GM13976 (cell line): Measurements from ENCODE around the gene KLHL14.
"Not testable (repeated sequence)": the region's sequence is repeated elsewhere in the genome, so short reads cannot be mapped to it uniquely, and the experiment has no call there.

Source experiments
- DNase-seq: peaks from one replicate; pipeline ENCODE4 v3.0.0; 2012; ENCODE audit warnings: low spot score
- in situ Hi-C: fragments of 300-500 bp; cut with MboI; formaldehyde crosslinking; loops from one replicate; pipeline ENCODE4 v1.12.0; 2022; ENCODE audit warnings: low sequenced_read_pairs, mixed read lengths, inconsistent platforms; ENCODE audit not compliant: unreplicated experiment
- TF ChIP-seq, protein P1 (sequence below): IDR thresholded peaks from 2 replicates; pipeline ENCODE4 v1.5.1; 2012; ENCODE audit warnings: borderline replicate concordance, mild to moderate bottlenecking; ENCODE audit not compliant: insufficient read depth; ENCODE audit errors: extremely low read depth, missing control alignments, control extremely low read depth

The KLHL14 gene

DNA sequence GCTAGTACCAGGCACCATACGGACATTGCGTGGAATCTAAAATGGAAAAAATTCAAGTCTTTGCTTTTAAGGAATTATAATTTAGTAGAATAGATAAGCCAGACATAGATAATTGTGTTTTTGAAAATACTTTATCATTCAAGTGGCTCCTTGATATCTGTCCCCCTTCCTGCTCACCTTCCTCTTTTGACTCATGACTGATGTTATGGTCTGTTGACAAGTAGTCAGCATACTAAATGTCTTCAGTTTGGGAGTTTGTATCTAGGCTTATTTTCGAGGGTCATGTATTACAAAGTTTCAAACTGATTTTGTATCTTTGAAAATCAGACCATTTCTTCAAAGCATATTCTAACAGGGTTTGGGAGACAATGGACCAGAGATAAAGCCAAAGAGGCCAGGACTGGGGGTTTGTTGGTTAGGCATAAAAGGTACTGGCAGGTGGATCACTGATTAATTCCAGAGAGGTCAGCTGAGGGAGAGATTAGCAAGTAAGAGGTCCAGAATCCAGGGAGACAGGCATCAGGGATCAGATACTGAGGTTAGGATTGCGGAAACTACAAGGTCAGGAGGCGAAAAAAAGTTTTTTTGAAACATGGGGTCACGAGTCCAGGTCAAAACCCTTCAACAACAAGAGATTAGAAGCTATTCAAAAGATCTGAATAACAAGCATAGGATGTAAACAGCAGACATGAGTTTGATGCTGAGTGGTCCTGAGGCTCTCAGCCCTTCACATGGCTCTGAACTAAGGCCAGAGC is 31.5 kb upstream of the KLHL14 start:
- in situ Hi-C loops, result no loop called here
- no peak for DNase-seq
- TF ChIP-seq, protein P1, sequence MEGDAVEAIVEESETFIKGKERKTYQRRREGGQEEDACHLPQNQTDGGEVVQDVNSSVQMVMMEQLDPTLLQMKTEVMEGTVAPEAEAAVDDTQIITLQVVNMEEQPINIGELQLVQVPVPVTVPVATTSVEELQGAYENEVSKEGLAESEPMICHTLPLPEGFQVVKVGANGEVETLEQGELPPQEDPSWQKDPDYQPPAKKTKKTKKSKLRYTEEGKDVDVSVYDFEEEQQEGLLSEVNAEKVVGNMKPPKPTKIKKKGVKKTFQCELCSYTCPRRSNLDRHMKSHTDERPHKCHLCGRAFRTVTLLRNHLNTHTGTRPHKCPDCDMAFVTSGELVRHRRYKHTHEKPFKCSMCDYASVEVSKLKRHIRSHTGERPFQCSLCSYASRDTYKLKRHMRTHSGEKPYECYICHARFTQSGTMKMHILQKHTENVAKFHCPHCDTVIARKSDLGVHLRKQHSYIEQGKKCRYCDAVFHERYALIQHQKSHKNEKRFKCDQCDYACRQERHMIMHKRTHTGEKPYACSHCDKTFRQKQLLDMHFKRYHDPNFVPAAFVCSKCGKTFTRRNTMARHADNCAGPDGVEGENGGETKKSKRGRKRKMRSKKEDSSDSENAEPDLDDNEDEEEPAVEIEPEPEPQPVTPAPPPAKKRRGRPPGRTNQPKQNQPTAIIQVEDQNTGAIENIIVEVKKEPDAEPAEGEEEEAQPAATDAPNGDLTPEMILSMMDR, result no peak

DNA sequence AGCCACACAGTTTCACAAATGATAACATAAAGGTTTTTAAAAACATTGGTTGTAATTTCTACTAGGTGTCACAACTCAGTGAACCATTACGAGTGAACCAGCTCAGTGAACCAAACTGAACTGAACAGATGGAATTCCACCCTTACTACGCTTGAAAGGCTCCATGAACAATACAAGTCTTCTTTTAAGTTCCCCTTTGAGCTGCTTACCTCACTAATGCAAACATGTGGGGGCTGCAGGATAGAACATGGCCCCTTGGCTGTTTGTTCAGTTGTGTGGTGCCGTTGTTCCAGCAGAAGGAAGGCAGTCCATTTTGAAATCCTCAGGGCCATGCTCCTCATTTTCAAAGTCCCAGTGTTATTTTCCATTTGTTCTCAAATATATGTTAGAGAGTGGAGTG is 30.7 kb upstream of the KLHL14 start:
- TF ChIP-seq, protein P1, result no peak
- in situ Hi-C loops, result no loop called here
- no peak for DNase-seq

DNA sequence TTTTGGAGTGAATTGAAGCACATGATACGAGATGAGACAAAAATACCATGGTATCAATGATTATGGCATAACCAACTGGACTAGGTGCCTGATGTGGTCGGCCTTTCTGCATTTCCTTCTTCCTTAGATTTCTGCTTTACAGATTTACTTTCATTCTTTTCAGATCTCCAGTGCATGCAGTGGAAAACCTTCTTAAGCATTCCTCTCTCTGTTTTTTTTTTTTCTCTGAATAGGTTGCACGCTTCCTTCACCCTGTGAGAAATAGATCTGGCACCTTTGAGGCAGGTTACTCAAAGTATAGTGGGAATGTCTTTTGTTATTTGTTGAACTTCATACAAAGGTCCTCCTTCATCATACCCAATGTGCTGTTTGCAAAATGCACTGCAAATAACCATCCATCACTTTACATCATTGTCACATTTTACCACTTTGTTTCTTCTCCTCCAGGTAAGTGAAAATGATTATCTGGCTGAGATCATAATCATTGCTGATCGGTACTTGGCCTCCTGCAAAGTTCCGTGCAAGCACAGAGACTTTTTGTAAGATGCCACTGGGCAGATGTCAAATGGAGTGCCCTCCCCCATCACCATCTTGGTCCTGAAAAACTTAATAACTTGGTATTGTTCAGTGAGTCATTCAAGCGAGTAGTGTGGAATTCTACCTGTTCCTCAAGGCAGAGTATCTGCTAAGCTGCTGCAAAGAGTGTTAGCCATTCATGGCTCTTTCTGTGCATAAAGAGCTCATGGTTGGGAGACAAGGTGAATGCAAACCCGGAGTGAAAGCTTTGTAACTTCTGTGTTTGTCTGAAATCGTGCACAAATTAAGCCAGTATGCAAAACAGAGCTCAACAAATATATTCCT is 30.0 kb upstream of the KLHL14 start:
- TF ChIP-seq, protein P1, result no peak
- no peak for DNase-seq

DNA sequence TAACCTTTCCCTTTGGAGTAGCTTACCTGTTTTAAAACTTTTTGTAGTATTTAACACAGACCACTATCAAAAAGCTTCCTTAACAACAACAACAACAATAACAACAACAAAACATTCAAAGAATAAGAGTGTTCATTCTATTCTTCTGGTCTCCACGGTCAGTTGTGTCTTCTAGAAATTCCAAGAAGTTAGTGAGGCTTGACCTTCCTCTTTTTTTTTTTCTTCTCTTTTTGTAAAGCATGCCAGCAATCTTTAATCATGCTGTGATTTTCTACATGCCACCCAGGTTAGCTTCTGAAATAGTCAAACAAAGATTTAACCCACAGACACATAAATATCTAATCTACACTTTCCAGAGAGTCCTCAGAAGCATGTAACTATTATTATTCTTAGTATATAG is 28.4 kb upstream of the KLHL14 start:
- in situ Hi-C loops, result no loop called here
- TF ChIP-seq, protein P1, result no peak
- no peak for DNase-seq

More for the DNA sequence above, 30.0 kb upstream of the KLHL14 start:
- in situ Hi-C loops, result no loop called here

DNA sequence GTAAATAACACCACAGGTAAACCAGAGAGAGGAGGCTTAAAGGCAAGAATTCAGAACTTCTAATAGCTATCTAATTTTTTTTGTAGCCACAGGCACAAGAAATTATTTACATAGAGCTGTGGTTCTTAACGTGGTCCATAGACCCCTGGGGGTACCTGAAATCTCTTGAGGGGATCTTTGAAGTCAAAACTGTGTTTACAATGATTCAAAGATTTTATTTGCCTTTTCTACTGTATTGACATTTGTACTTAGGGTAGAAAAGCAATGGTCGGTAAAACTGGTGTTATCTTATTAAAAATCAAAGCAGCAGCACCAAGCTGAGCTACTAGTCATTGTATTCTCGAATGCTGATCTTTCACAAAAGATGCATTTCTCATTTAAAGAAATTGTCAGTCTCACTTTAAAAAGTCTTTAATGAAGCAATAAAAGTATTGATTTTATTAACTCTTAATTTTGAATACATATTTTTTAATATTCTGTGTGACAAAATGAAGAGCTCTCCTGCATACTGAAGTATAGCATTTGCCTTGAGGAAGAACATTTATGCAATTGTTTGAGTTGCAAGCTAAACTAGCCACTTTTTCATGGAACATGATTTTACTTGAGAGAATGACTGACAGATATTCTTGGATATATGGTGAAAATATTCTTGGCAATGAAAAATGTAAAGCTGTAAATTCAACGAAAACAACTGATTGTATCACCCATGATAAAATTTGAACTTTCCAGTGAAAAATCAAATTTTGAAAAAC is 25.6 kb upstream of the KLHL14 start:
- in situ Hi-C loops, result no loop called here
- no peak for DNase-seq
- TF ChIP-seq, protein P1, result no peak

DNA sequence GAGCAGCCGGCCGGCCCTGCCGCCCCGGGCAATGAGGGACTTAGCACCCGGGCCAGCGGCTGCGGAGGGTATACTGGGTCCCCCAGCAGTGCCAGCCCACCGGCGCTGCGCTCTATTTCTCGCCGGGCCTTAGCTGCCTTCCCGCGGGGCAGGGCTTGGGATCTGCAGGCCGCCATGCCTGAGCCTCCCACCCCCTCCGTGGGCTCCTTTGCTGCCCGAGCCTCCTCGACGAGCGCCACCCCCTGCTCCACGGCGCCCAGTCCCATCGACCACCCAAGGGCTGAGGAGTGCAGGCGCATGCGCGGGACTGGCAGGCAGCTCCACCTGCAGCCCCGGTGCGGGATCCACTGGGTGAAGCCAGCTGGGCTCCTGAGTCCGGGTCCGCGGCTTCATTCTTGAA is 21.8 kb upstream of the KLHL14 start:
- in situ Hi-C loops, DNase-seq: not testable (repeated sequence)

DNA sequence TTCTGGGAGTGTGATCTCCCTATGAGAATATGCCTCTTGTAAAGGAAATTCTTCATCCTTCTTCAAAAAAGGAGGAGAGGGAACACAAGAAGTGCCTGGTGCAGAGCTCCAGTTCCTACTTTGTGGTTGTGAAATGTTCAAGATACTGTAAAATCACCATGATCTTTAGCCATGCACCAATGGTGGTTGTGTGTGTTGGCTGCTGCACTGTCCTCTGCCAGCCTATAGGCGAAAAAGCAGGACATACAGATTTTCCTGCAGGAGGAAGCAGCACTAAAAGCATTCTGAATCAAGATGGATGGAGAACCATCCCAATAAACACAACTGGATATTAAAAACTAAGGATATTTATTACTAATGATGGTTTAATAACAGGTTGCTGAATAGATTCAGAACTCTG is 6.2 kb upstream of the KLHL14 start:
- TF ChIP-seq, protein P1, result no peak
- no peak for DNase-seq
- in situ Hi-C loops, result no loop called here
